EL (cell line): Measurements from ENCODE around the gene MAP3K14.

Experiments used
- DNase-seq: peaks from one replicate; pipeline ENCODE4 v3.0.0-alpha.2; 2016

Gene MAP3K14

GRCh38 chr17:45338996-45339535, 22.2 kb upstream of the MAP3K14 start:
- no peak for DNase-seq

- DNase-seq = no peak
Measured at GRCh38 chr17:45338023-45338781, 21.4 kb upstream of the MAP3K14 start.

- DNase-seq = no peak
Measured at GRCh38 chr17:45336390-45337182, 19.8 kb upstream of the MAP3K14 start.

- no peak for DNase-seq
Measured at GRCh38 chr17:45335721-45336120, 18.9 kb upstream of the MAP3K14 start.

GRCh38 chr17:45334701-45335677, 18.2 kb upstream of the MAP3K14 start:
- DNase-seq = no peak

GRCh38 chr17:45334231-45334630, 17.4 kb upstream of the MAP3K14 start:
- no peak for DNase-seq

- no peak for DNase-seq
Measured at GRCh38 chr17:45333702-45334092, 16.9 kb upstream of the MAP3K14 start.

- peak; percentile 39 for DNase-seq
Measured at GRCh38 chr17:45332989-45333701, 16.3 kb upstream of the MAP3K14 start.

GRCh38 chr17:45332505-45332904, 15.7 kb upstream of the MAP3K14 start:
- DNase-seq = no peak

GRCh38 chr17:45326626-45327025, 9.8 kb upstream of the MAP3K14 start:
- no peak for DNase-seq

GRCh38 chr17:45325810-45326209, 9.0 kb upstream of the MAP3K14 start:
- peak; percentile 46 for DNase-seq

GRCh38 chr17:45324336-45324735, 7.5 kb upstream of the MAP3K14 start:
- no peak for DNase-seq

- no peak for DNase-seq
Measured at GRCh38 chr17:45322168-45322567, 5.3 kb upstream of the MAP3K14 start.

- DNase-seq = peak; percentile 99
Measured at GRCh38 chr17:45320931-45321461, 4.2 kb upstream of the MAP3K14 start.

- peak; percentile 81 for DNase-seq
Measured at GRCh38 chr17:45320349-45320930, 3.6 kb upstream of the MAP3K14 start.

- peak; percentile 73 for DNase-seq
Measured at GRCh38 chr17:45319239-45319703, 2.5 kb upstream of the MAP3K14 start.

GRCh38 chr17:45318561-45319230, 1.9 kb upstream of the MAP3K14 start:
- no peak for DNase-seq

GRCh38 chr17:45317111-45317928, 500 bp upstream of the MAP3K14 start:
- DNase-seq = peak; percentile 100

- no peak for DNase-seq
Measured at GRCh38 chr17:45315648-45316433, 979 bp downstream of the MAP3K14 start.
